GM23338 (cell line): ENCODE measurements around the gene AP4S1. TPM values are rescaled to one million over a fixed set of nuclear protein-coding genes. Genes with fewer than 3 reads are reported as not detected.

Experiments
- ATAC-seq: fragments of 200-7000 bp; cut with Tn5 transposase; 3 replicates; pipeline ENCODE4 v1.9.1; 2020
- DNase-seq: peaks from one replicate; pipeline ENCODE4 v3.0.0-alpha.2; 2015; ENCODE audit warnings: low spot score
- H2AFZ ChIP-seq: fragments of 200-600 bp; sonication (generic); 2 replicates; pipeline ENCODE4 v1.8.0; 2016; ENCODE audit warnings: antibody characterized with exemption, mild to moderate bottlenecking, moderate library complexity
- H3F3A ChIP-seq: fragments of 200-600 bp; sonication (generic); replicated peaks from 2 replicates; pipeline ENCODE4 v1.8.0; 2017; ENCODE audit warnings: antibody characterized with exemption, mixed run types, low read depth
- H3K27ac ChIP-seq: fragments of 200-600 bp; sonication (generic); 2 replicates; pipeline ENCODE4 v1.6.1; 2016; ENCODE audit warnings: low read depth
- H3K27me3 ChIP-seq: fragments of 200-600 bp; sonication (generic); 2 replicates; pipeline ENCODE4 v1.8.0; 2016; ENCODE audit warnings: mild to moderate bottlenecking, mixed run types, moderate library complexity; ENCODE audit not compliant: insufficient read depth
- H3K36me3 ChIP-seq: fragments of 200-600 bp; sonication (generic); 2 replicates; pipeline ENCODE4 v1.8.0; 2016; ENCODE audit warnings: mild to moderate bottlenecking; ENCODE audit not compliant: insufficient read depth
- H3K4me1 ChIP-seq: fragments of 200-600 bp; sonication (generic); 2 replicates; pipeline ENCODE4 v1.8.0; 2016; ENCODE audit warnings: mild to moderate bottlenecking, moderate library complexity; ENCODE audit not compliant: insufficient read depth
- H3K4me2 ChIP-seq: fragments of 200-600 bp; sonication (generic); 2 replicates; pipeline ENCODE4 v1.7.1; 2017; ENCODE audit warnings: mixed run types
- H3K4me3 ChIP-seq: fragments of 200-600 bp; sonication (generic); 2 replicates; pipeline ENCODE4 v1.6.1; 2016; ENCODE audit warnings: mixed run types
- H3K79me2 ChIP-seq: fragments of 200-600 bp; sonication (generic); replicated peaks from 2 replicates; pipeline ENCODE4 v1.8.0; 2017; ENCODE audit warnings: mild to moderate bottlenecking; ENCODE audit not compliant: insufficient read depth
- H3K9me2 ChIP-seq: fragments of 200-600 bp; sonication (generic); 2 replicates; pipeline ENCODE4 v1.8.0; 2017; ENCODE audit not compliant: insufficient read depth
- H4K20me1 ChIP-seq: fragments of 200-600 bp; sonication (generic); replicated peaks from 2 replicates; pipeline ENCODE4 v1.8.0; 2017; ENCODE audit warnings: mild to moderate bottlenecking; ENCODE audit not compliant: insufficient read depth
- H3K27ac Mint-ChIP-seq: 2 replicates; pipeline ENCODE4 v1.8.0; 2020; ENCODE audit warnings: inconsistent platforms, mild to moderate bottlenecking, moderate library complexity, mixed read lengths
- H3K27me3 Mint-ChIP-seq: 3 replicates; pipeline ENCODE4 v1.8.0; 2022; ENCODE audit warnings: low read depth, mild to moderate bottlenecking, moderate library complexity, mixed read lengths, inconsistent platforms; ENCODE audit not compliant: insufficient read depth, poor library complexity
- H3K36me3 Mint-ChIP-seq: 3 replicates; pipeline ENCODE4 v1.8.0; 2021; ENCODE audit warnings: low read depth, mild to moderate bottlenecking, inconsistent platforms, moderate library complexity, mixed read lengths
- H3K4me1 Mint-ChIP-seq: 3 replicates; pipeline ENCODE4 v1.8.0; 2020; ENCODE audit warnings: mild to moderate bottlenecking, inconsistent platforms, mixed read lengths
- H3K4me3 Mint-ChIP-seq: 3 replicates; pipeline ENCODE4 v1.8.0; 2021; ENCODE audit warnings: moderate library complexity, mild to moderate bottlenecking, inconsistent platforms, mixed read lengths
- H3K9me3 Mint-ChIP-seq: 3 replicates; pipeline ENCODE4 v1.8.0; 2020; ENCODE audit warnings: moderate library complexity, mild to moderate bottlenecking, inconsistent platforms, mixed read lengths
- CREB1 ChIP-seq: fragments of 250-450 bp; sonication (Bioruptor Pico); IDR thresholded peaks from 2 replicates; pipeline ENCODE4 v1.5.0; 2020; ENCODE audit warnings: low read depth, mild to moderate bottlenecking, moderate library complexity
- CTCF ChIP-seq, 2 experiments: fragments of 200-600 bp in 1 of 2; sonication (generic) in 1 of 2; conservative IDR thresholded peaks; 2 replicates each; pipeline versions ENCODE4 v1.5.1 to v1.6.1; 2016 to 2017; ENCODE audit warnings: antibody characterized with exemption in 2 of 2, low read depth in 2 of 2, mild to moderate bottlenecking in 2 of 2, moderate library complexity in 1 of 2
- ETS1 ChIP-seq: IDR thresholded peaks from 2 replicates; pipeline ENCODE4 v1.6.1; 2016; ENCODE audit warnings: antibody characterized with exemption
- EZH2phosphoT487 ChIP-seq: fragments of 200-600 bp; sonication (generic); IDR thresholded peaks from one replicate; pipeline ENCODE4 v1.8.1; 2018; ENCODE audit warnings: antibody characterized with exemption; ENCODE audit not compliant: unreplicated experiment
- JUNB ChIP-seq: IDR thresholded peaks from one replicate; pipeline ENCODE4 v1.6.1; 2016; ENCODE audit warnings: antibody characterized with exemption; ENCODE audit not compliant: unreplicated experiment
- NANOG ChIP-seq: IDR thresholded peaks from 2 replicates; pipeline ENCODE4 v1.6.1; 2016; ENCODE audit warnings: antibody characterized with exemption, borderline replicate concordance
- POLR2AphosphoS5 ChIP-seq: IDR thresholded peaks from 2 replicates; pipeline ENCODE4 v1.6.1; 2016; ENCODE audit warnings: antibody characterized with exemption, low read depth
- REST ChIP-seq: IDR thresholded peaks from one replicate; pipeline ENCODE4 v1.6.1; 2018; ENCODE audit warnings: antibody characterized with exemption; ENCODE audit not compliant: unreplicated experiment
- STAT1 ChIP-seq: IDR thresholded peaks from one replicate; pipeline ENCODE4 v1.6.1; 2016; ENCODE audit warnings: antibody characterized with exemption; ENCODE audit not compliant: unreplicated experiment
- ZNF114 ChIP-seq: fragments of 250-450 bp; sonication (Bioruptor Pico); IDR thresholded peaks from 2 replicates; pipeline ENCODE4 v1.5.0; 2020; ENCODE audit warnings: mild to moderate bottlenecking, moderate library complexity
- ZNF331 ChIP-seq: fragments of 250-450 bp; sonication (Bioruptor Pico); IDR thresholded peaks from 2 replicates; pipeline ENCODE4 v1.5.0; 2020; ENCODE audit warnings: low read depth, mild to moderate bottlenecking, moderate library complexity
- polyA plus RNA-seq: library from polyadenylated mRNA; unstranded; fragments of >200 nt; fragmentation: Nextera tagmentation; extraction: Ambion mirVana; gene quantifications from 2 replicates; pipeline ENCODE4 v1.2.1, GENCODE V29; 2016
- total RNA-seq: library from RNA; depleted of rRNA; stranded (reverse); fragments of >200 nt; shearing (Covaris generic); gene quantifications from 2 replicates; pipeline ENCODE4 v1.2.3, GENCODE V29; 2014
- TF ChIP-seq, protein P1 (sequence below): fragments of 250-450 bp; sonication (Bioruptor Pico); IDR thresholded peaks from 2 replicates; pipeline ENCODE4 v1.5.0; 2020; ENCODE audit warnings: mild to moderate bottlenecking, moderate library complexity

The AP4S1 gene
- total and polyA plus RNA-seq, 2 experiments from 2014 or later, result 13.4 to 15.7 TPM

- peaks cover 39% of the 10 kb centered on the region for H3K36me3 Mint-ChIP-seq
Measured at GRCh38 chr14:31128601-31129526, 103.4 kb downstream of the AP4S1 start.

More at GRCh38 chr14:31128601-31129526, 103.4 kb downstream of the AP4S1 start:
- no peaks in the 10 kb centered on the region for H3K9me3 Mint-ChIP-seq
- Histone ChIP-seq H3K79me2 (no peaks in the 10 kb centered on the region), H3K27ac (no peak overlapping the region), H3K27me3 (no peaks in the 10 kb centered on the region), H2AFZ (no peak overlapping the region), H3K4me3 (no peak overlapping the region), H3F3A (no peaks in the 10 kb centered on the region), H3K9me2 (no peaks in the 10 kb centered on the region), H3K36me3 (peaks cover 10% of the 10 kb centered on the region; the same call in 1 of the 2 replicates), H3K4me1 (peaks cover 6% of the 10 kb centered on the region), H3K4me2 (no peak overlapping the region), H4K20me1 (no peaks in the 10 kb centered on the region)
- no peaks in the 10 kb centered on the region for H3K27me3 Mint-ChIP-seq
- H3K27ac Mint-ChIP-seq, result no peak overlapping the region
- no peak overlapping the region for H3K4me3 Mint-ChIP-seq
- H3K4me1 Mint-ChIP-seq, result peaks cover 8% of the 10 kb centered on the region
- TF ChIP-seq CREB1 (CRISPR knock-in tag), result no peak
- TF ChIP-seq, protein P1, sequence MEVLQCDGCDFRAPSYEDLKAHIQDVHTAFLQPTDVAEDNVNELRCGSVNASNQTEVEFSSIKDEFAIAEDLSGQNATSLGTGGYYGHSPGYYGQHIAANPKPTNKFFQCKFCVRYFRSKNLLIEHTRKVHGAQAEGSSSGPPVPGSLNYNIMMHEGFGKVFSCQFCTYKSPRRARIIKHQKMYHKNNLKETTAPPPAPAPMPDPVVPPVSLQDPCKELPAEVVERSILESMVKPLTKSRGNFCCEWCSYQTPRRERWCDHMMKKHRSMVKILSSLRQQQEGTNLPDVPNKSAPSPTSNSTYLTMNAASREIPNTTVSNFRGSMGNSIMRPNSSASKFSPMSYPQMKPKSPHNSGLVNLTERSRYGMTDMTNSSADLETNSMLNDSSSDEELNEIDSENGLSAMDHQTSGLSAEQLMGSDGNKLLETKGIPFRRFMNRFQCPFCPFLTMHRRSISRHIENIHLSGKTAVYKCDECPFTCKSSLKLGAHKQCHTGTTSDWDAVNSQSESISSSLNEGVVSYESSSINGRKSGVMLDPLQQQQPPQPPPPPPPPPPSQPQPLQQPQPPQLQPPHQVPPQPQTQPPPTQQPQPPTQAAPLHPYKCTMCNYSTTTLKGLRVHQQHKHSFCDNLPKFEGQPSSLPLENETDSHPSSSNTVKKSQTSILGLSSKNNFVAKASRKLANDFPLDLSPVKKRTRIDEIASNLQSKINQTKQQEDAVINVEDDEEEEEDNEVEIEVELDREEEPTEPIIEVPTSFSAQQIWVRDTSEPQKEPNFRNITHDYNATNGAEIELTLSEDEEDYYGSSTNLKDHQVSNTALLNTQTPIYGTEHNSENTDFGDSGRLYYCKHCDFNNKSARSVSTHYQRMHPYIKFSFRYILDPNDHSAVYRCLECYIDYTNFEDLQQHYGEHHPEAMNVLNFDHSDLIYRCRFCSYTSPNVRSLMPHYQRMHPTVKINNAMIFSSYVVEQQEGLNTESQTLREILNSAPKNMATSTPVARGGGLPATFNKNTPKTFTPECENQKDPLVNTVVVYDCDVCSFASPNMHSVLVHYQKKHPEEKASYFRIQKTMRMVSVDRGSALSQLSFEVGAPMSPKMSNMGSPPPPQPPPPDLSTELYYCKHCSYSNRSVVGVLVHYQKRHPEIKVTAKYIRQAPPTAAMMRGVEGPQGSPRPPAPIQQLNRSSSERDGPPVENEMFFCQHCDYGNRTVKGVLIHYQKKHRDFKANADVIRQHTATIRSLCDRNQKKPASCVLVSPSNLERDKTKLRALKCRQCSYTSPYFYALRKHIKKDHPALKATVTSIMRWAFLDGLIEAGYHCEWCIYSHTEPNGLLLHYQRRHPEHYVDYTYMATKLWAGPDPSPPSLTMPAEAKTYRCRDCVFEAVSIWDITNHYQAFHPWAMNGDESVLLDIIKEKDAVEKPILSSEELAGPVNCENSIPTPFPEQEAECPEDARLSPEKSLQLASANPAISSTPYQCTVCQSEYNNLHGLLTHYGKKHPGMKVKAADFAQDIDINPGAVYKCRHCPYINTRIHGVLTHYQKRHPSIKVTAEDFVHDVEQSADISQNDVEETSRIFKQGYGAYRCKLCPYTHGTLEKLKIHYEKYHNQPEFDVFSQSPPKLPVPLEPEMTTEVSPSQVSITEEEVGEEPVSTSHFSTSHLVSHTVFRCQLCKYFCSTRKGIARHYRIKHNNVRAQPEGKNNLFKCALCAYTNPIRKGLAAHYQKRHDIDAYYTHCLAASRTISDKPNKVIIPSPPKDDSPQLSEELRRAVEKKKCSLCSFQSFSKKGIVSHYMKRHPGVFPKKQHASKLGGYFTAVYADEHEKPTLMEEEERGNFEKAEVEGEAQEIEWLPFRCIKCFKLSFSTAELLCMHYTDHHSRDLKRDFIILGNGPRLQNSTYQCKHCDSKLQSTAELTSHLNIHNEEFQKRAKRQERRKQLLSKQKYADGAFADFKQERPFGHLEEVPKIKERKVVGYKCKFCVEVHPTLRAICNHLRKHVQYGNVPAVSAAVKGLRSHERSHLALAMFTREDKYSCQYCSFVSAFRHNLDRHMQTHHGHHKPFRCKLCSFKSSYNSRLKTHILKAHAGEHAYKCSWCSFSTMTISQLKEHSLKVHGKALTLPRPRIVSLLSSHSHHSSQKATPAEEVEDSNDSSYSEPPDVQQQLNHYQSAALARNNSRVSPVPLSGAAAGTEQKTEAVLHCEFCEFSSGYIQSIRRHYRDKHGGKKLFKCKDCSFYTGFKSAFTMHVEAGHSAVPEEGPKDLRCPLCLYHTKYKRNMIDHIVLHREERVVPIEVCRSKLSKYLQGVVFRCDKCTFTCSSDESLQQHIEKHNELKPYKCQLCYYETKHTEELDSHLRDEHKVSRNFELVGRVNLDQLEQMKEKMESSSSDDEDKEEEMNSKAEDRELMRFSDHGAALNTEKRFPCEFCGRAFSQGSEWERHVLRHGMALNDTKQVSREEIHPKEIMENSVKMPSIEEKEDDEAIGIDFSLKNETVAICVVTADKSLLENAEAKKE (CRISPR knock-in tag), result no peak
- no peak for TF ChIP-seq ZNF114
- no peak for TF ChIP-seq POLR2AphosphoS5
- no peak for TF ChIP-seq JUNB
- TF ChIP-seq ETS1, result no peak
- TF ChIP-seq EZH2phosphoT487, result no peak
- no peak for TF ChIP-seq REST
- no peak for TF ChIP-seq STAT1
- no peak for TF ChIP-seq NANOG
- TF ChIP-seq ZNF331 (CRISPR knock-in tag), result no peak
- TF ChIP-seq CTCF (conservative IDR thresholded peaks at IDR 0.05; ENCODE audit: low read depth in 2 of 2), result no peak
- DNase-seq, result no peak
- ATAC-seq, result no peak
